Activated T-helper 1 cell treated with Interleukin-2 at 50 U/mL for 16 hours (primary cell): ENCODE data around the gene RO60.

Experiments used
- DNase-seq: peaks from one replicate; pipeline ENCODE4 v3.0.0-alpha.2; 2020; ENCODE audit warnings: low read depth

Gene RO60

GRCh38 chr1:193060938-193061337 is 1.5 kb downstream of the RO60 start:
- no peak for DNase-seq

- DNase-seq, result no peak
Observed at GRCh38 chr1:193062698-193063463, 3.5 kb downstream of the RO60 start.

- DNase-seq, result no peak
Observed at GRCh38 chr1:193065954-193066353, 6.5 kb downstream of the RO60 start.

GRCh38 chr1:193066606-193067005 is 7.2 kb downstream of the RO60 start:
- DNase-seq, result no peak

GRCh38 chr1:193068013-193068412 is 8.6 kb downstream of the RO60 start:
- DNase-seq, result no peak

- DNase-seq, result no peak
Observed at GRCh38 chr1:193069748-193070385, 10.5 kb downstream of the RO60 start.

GRCh38 chr1:193070386-193070753 is 11.0 kb downstream of the RO60 start:
- DNase-seq, result no peak

- DNase-seq, result no peak
Observed at GRCh38 chr1:193070942-193071341, 11.5 kb downstream of the RO60 start.

GRCh38 chr1:193077991-193078390 is 18.6 kb downstream of the RO60 start:
- DNase-seq, result no peak

GRCh38 chr1:193079187-193079586 is 19.8 kb downstream of the RO60 start:
- no peak for DNase-seq

- DNase-seq, result no peak
Observed at GRCh38 chr1:193083365-193084088, 24.1 kb downstream of the RO60 start.

GRCh38 chr1:193085263-193085662 is 25.9 kb downstream of the RO60 start:
- no peak for DNase-seq

GRCh38 chr1:193086342-193086741 is 26.9 kb downstream of the RO60 start:
- DNase-seq, result no peak

GRCh38 chr1:193087893-193088292 is 28.5 kb downstream of the RO60 start:
- DNase-seq, result no peak

GRCh38 chr1:193090865-193091264 is 31.5 kb downstream of the RO60 start:
- no peak for DNase-seq

- no peak for DNase-seq
Observed at GRCh38 chr1:193094112-193094511, 34.7 kb downstream of the RO60 start.

GRCh38 chr1:193102662-193103061 is 43.2 kb downstream of the RO60 start:
- DNase-seq, result no peak

GRCh38 chr1:193103759-193104501 is 44.5 kb downstream of the RO60 start:
- DNase-seq, result no peak

- no peak for DNase-seq
Observed at GRCh38 chr1:193104502-193104906, 45.1 kb downstream of the RO60 start.

- peak; percentile 47 for DNase-seq
Observed at GRCh38 chr1:193104907-193105820, 45.8 kb downstream of the RO60 start, which contains the start of gene GLRX2. TSS of gene GLRX2 (minus strand) at chr1:193105414. CDS start at chr1:193105382, 32 bp downstream.

GRCh38 chr1:193105821-193106177 is 46.4 kb downstream of the RO60 start:
- DNase-seq, result no peak
